Neural cell (in vitro differentiated cells): ENCODE measurements around the gene PLCL1. TPM values are rescaled to one million over a fixed set of nuclear protein-coding genes. Genes with fewer than 3 reads are reported as not detected.

Experiments used
- H2AFZ ChIP-seq: fragments of 200-600, 300-800 bp; sonication (generic), shearing (Covaris generic); 2 replicates; pipeline ENCODE4 v1.6.0; 2014; ENCODE audit warnings: low read depth, mild to moderate bottlenecking, antibody characterized with exemption, low read length, moderate library complexity
- H3F3A ChIP-seq: fragments of 200-600 bp; shearing (Covaris generic); 2 replicates; pipeline ENCODE4 v1.6.1; 2016; ENCODE audit warnings: mild to moderate bottlenecking, moderate library complexity, mixed read lengths, antibody characterized with exemption, low read length; ENCODE audit not compliant: insufficient read depth, poor library complexity, severe bottlenecking
- H3K27ac ChIP-seq: fragments of 200-600, 300-800 bp; sonication (generic), shearing (Covaris generic); 2 replicates; pipeline ENCODE4 v1.5.1; 2014; ENCODE audit warnings: mild to moderate bottlenecking, low read length, moderate library complexity
- H3K27me3 ChIP-seq: fragments of 300-800, 200-600 bp; sonication (generic), shearing (Covaris generic); 2 replicates; pipeline ENCODE4 v1.6.0; 2014; ENCODE audit warnings: mild to moderate bottlenecking, low read depth, low read length, moderate library complexity; ENCODE audit not compliant: insufficient read depth
- H3K36me3 ChIP-seq: fragments of 300-800, 200-600 bp; sonication (generic), shearing (Covaris generic); 2 replicates; pipeline ENCODE4 v1.5.1; 2014; ENCODE audit warnings: mild to moderate bottlenecking, antibody characterized with exemption, low read length, moderate library complexity; ENCODE audit not compliant: insufficient read depth
- H3K4me2 ChIP-seq: fragments of 300-800, 200-600 bp; sonication (generic), shearing (Covaris generic); 2 replicates; pipeline ENCODE4 v1.6.0; 2014; ENCODE audit warnings: mild to moderate bottlenecking, low read length
- H3K4me3 ChIP-seq: fragments of 300-800, 200-600 bp; sonication (generic), shearing (Covaris generic); 2 replicates; pipeline ENCODE4 v1.5.1; 2014; ENCODE audit warnings: mild to moderate bottlenecking, low read length, moderate library complexity
- H3K79me2 ChIP-seq: fragments of 200-600 bp; shearing (Covaris generic); replicated peaks from 2 replicates; pipeline ENCODE4 v1.6.0; 2014; ENCODE audit warnings: mild to moderate bottlenecking, low read length, moderate library complexity; ENCODE audit not compliant: insufficient read depth
- H3K9ac ChIP-seq: fragments of 300-800, 200-600 bp; sonication (generic), shearing (Covaris generic); 2 replicates; pipeline ENCODE4 v1.6.1; 2016; ENCODE audit warnings: mild to moderate bottlenecking, low read length, mixed read lengths
- H3K9me2 ChIP-seq: fragments of 200-600 bp; shearing (Covaris generic); 2 replicates; pipeline ENCODE4 v1.6.1; 2016; ENCODE audit warnings: mild to moderate bottlenecking, low read length, mixed read lengths; ENCODE audit not compliant: insufficient read depth
- H3K9me3 ChIP-seq: fragments of 200-600, 300-800 bp; sonication (generic), shearing (Covaris generic); 2 replicates; pipeline ENCODE4 v1.6.1; 2016; ENCODE audit warnings: mild to moderate bottlenecking, mixed run types, low read length, moderate library complexity, mixed read lengths
- H4K20me1 ChIP-seq: fragments of 200-600 bp; shearing (Covaris generic); 2 replicates; pipeline ENCODE4 v1.6.1; 2016; ENCODE audit warnings: mild to moderate bottlenecking, mixed run types; ENCODE audit not compliant: insufficient read depth
- EP300 ChIP-seq: fragments of 450-650 bp; conservative IDR thresholded peaks from 2 replicates; pipeline ENCODE4 v1.6.1; 2014; ENCODE audit warnings: antibody characterized with exemption, mild to moderate bottlenecking, moderate library complexity; ENCODE audit not compliant: poor library complexity, severe bottlenecking
- EZH2 ChIP-seq: fragments of 200-600, 300-800 bp; shearing (Covaris generic), sonication (generic); IDR thresholded peaks from 2 replicates; pipeline ENCODE4 v1.6.1; 2014; ENCODE audit warnings: antibody characterized with exemption, low read length, borderline replicate concordance, mild to moderate bottlenecking; ENCODE audit not compliant: insufficient read depth, poor library complexity, severe bottlenecking
- MXI1 ChIP-seq: fragments of 450-650 bp; conservative IDR thresholded peaks from 2 replicates; pipeline ENCODE4 v1.6.1; 2014; ENCODE audit warnings: antibody characterized with exemption, mild to moderate bottlenecking; ENCODE audit not compliant: poor library complexity, severe bottlenecking
- POLR2AphosphoS5 ChIP-seq: IDR thresholded peaks from 2 replicates; pipeline ENCODE4 v1.6.1; 2012
- RAD21 ChIP-seq: fragments of 450-650 bp; conservative IDR thresholded peaks from 2 replicates; pipeline ENCODE4 v1.6.1; 2014; ENCODE audit warnings: antibody characterized with exemption, mild to moderate bottlenecking, moderate library complexity
- REST ChIP-seq: IDR thresholded peaks from 2 replicates; pipeline ENCODE4 v1.6.1; 2012; ENCODE audit warnings: borderline replicate concordance
- SMC3 ChIP-seq: fragments of 450-650 bp; conservative IDR thresholded peaks from 2 replicates; pipeline ENCODE4 v1.6.1; 2014; ENCODE audit warnings: antibody characterized with exemption, mild to moderate bottlenecking, moderate library complexity; ENCODE audit not compliant: poor library complexity
- TAF1 ChIP-seq: IDR thresholded peaks from 2 replicates; pipeline ENCODE4 v1.6.1; 2012; ENCODE audit warnings: low read depth
- polyA plus RNA-seq: library from polyadenylated mRNA; depleted of rRNA; stranded (reverse); fragments of >200 nt; gene quantifications from 2 replicates; pipeline ENCODE4 v1.2.3, GENCODE V29; 2014
- TF ChIP-seq, protein P1 (sequence below): fragments of 450-650 bp; IDR thresholded peaks from 2 replicates; pipeline ENCODE4 v1.5.1; 2014; ENCODE audit warnings: antibody characterized with exemption, mild to moderate bottlenecking, moderate library complexity; ENCODE audit not compliant: poor library complexity, severe bottlenecking

Gene PLCL1
- polyA plus RNA-seq, 1 donor from 2014 or later: 6.8 TPM

DNA sequence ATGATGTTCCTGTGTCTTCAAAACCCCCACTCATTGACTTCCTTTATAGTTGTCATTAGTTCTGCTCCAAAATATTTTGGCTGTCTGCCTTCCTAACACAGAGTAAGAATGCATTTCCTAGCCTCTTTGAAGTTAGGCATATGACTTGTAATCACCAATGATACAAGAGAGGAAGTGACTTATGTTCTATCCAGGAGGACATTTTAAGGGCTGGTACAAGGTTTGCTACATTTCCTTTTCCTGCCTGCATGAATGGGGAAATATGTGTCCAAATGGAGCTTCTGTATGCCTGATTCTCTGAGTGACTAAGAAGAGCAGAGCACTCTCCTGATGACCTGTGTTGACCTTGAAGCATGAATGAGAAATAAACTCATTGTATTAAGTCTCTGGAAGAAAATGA is 115.1 kb downstream of the PLCL1 start:
- Histone ChIP-seq H3K36me3 (no peaks in the 10 kb centered on the region), H4K20me1 (no peaks in the 10 kb centered on the region), H3K4me3 (no peak overlapping the region), H3K9me3 (no peaks in the 10 kb centered on the region), H3K27me3 (no peaks in the 10 kb centered on the region), H3F3A (no peaks in the 10 kb centered on the region), H3K9me2 (no peaks in the 10 kb centered on the region), H3K9ac (no peak overlapping the region), H2AFZ (no peak overlapping the region), H3K79me2 (no peaks in the 10 kb centered on the region), H3K27ac (no peak overlapping the region), H3K4me2 (no peak overlapping the region)
- no peak for TF ChIP-seq REST
- no peak for TF ChIP-seq POLR2AphosphoS5
- TF ChIP-seq EP300: no peak
- TF ChIP-seq SMC3: no peak
- TF ChIP-seq, protein P1, sequence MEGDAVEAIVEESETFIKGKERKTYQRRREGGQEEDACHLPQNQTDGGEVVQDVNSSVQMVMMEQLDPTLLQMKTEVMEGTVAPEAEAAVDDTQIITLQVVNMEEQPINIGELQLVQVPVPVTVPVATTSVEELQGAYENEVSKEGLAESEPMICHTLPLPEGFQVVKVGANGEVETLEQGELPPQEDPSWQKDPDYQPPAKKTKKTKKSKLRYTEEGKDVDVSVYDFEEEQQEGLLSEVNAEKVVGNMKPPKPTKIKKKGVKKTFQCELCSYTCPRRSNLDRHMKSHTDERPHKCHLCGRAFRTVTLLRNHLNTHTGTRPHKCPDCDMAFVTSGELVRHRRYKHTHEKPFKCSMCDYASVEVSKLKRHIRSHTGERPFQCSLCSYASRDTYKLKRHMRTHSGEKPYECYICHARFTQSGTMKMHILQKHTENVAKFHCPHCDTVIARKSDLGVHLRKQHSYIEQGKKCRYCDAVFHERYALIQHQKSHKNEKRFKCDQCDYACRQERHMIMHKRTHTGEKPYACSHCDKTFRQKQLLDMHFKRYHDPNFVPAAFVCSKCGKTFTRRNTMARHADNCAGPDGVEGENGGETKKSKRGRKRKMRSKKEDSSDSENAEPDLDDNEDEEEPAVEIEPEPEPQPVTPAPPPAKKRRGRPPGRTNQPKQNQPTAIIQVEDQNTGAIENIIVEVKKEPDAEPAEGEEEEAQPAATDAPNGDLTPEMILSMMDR: no peak
- no peak for TF ChIP-seq EZH2
- TF ChIP-seq TAF1: no peak
- no peak for TF ChIP-seq MXI1
- no peak for TF ChIP-seq RAD21

DNA sequence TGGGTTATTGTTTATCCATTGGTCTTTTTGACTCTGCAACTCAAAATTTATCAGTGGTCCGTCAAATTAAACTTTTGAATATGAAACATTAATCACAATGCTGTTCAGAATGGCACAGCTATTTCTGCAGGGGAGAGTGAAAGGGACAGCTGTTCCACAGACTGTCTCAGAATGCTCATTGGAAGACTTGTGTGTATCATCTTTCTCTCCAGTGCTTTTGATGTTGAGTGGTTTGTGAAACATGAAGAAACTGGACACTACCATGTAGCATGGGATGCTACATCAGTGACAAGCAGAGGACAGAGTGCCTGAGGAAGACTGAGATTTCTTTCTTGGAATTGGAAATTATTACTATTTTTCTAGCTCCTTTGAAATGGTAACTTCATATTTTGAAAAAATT is 115.7 kb downstream of the PLCL1 start:
- H3K9me3 ChIP-seq: no peaks in the 10 kb centered on the region
- no peak overlapping the region for H2AFZ ChIP-seq
- H3F3A ChIP-seq: no peaks in the 10 kb centered on the region
- H3K4me2 ChIP-seq: no peak overlapping the region
- H3K79me2 ChIP-seq: no peaks in the 10 kb centered on the region
- TF ChIP-seq EP300 (no peak), REST (no peak), TAF1 (no peak), POLR2AphosphoS5 (no peak), MXI1 (no peak), RAD21 (no peak), SMC3 (no peak), EZH2 (no peak)
- TF ChIP-seq, protein P1: no peak
- H3K4me3 ChIP-seq: no peak overlapping the region
- H4K20me1 ChIP-seq: no peaks in the 10 kb centered on the region
- H3K27ac ChIP-seq: no peak overlapping the region
- no peaks in the 10 kb centered on the region for H3K27me3 ChIP-seq
- no peaks in the 10 kb centered on the region for H3K9me2 ChIP-seq
- H3K9ac ChIP-seq: no peak overlapping the region
- H3K36me3 ChIP-seq: no peaks in the 10 kb centered on the region
